Aorta (tissue), 5 donors: ENCODE measurements around the gene SYPL1. TPM values are rescaled to one million over a fixed set of nuclear protein-coding genes. Genes with fewer than 3 reads are reported as not detected.

Experiments
- ATAC-seq: fragments of 200-7000 bp; cut with Tn5 transposase; one replicate; pipeline ENCODE4 v1.9.1; 2022; ENCODE audit warnings: moderate library complexity; ENCODE audit not compliant: low FRiP score
- DNase-seq, 2 donors: peaks; one replicate each; pipeline ENCODE4 v3.0.0-alpha.2; 2020
- H3K27ac ChIP-seq, 2 donors: one replicate each; pipeline ENCODE4 v1.5.1; 2013; ENCODE audit warnings: low read length in 2 of 2, mild to moderate bottlenecking in 2 of 2, moderate library complexity in 2 of 2, control low read depth in 1 of 2, inconsistent platforms in 1 of 2, low read depth in 1 of 2
- H3K27me3 ChIP-seq, 2 donors: one replicate each; pipeline ENCODE4 v1.6.1; 2013; ENCODE audit warnings: control low read depth in 1 of 2, low read length in 1 of 2, mild to moderate bottlenecking in 1 of 2, moderate library complexity in 1 of 2; ENCODE audit not compliant: insufficient read depth in 2 of 2, control insufficient read depth in 1 of 2
- H3K36me3 ChIP-seq, 2 donors: one replicate each; pipeline ENCODE4 v1.6.1; 2013; ENCODE audit warnings: control low read depth in 1 of 2, low read length in 1 of 2, mild to moderate bottlenecking in 1 of 2; ENCODE audit not compliant: insufficient read depth in 2 of 2, control insufficient read depth in 1 of 2
- H3K4me1 ChIP-seq, 2 donors: one replicate each; pipeline ENCODE4 v1.6.1; 2013; ENCODE audit warnings: low read length in 2 of 2, control low read depth in 1 of 2, mild to moderate bottlenecking in 1 of 2, moderate library complexity in 1 of 2; ENCODE audit not compliant: insufficient read depth in 2 of 2, control insufficient read depth in 1 of 2
- H3K4me3 ChIP-seq, 2 donors: one replicate each; pipeline ENCODE4 v1.5.1; 2013; ENCODE audit warnings: low read length in 2 of 2, control low read depth in 1 of 2, mild to moderate bottlenecking in 1 of 2
- H3K9me3 ChIP-seq: one replicate; pipeline ENCODE4 v1.6.1; 2013; ENCODE audit warnings: mild to moderate bottlenecking, low read length; ENCODE audit not compliant: control insufficient read depth
- WGBS, 2 donors: extraction: QIAGEN DNeasy Blood & Tissue Kit; methylation state at CpG; one replicate each; pipeline ENCODE4 v1.1.7; 2013; 5-methylcytosine and 5-hydroxymethylcytosine counted together
- intact Hi-C, 2 donors: fragments of 100-400 bp; cut with DNase I; formaldehyde crosslinking; loops; one replicate each; pipeline versions ENCODE4 v1.14.2 to v1.15.0; 2022
- polyA plus RNA-seq, 2 donors: library from polyadenylated mRNA; stranded (reverse); fragments of 200-250 nt; gene quantifications; one replicate each; pipeline ENCODE4 v1.2.3, GENCODE V29; 2013
- total RNA-seq, 2 donors: library from RNA; stranded (reverse); fragmentation: NEBNext Ultra II Directional; extraction: Animal tissue kit (Norgen Biotek cat#: 25700); gene quantifications; one replicate each; pipeline ENCODE4 v1.2.1, GENCODE V29; 2021
- donor health status: healthy with polysubstance abuse.
- donor health status: Bipolar disorder and iron deficiency.
- donor health status: DM: no; HTN: no; CAD: no.
- donor health status: DM: no; HTN: no; CAD: no.
- donor health status: DM: yes; HTN: yes; CAD: no.

The SYPL1 gene
- total and polyA plus RNA-seq, 4 donors: 38.9 to 70.5 (median 62.5) TPM

GRCh38 chr7:106068986-106069385, 43.1 kb downstream of the SYPL1 start:
- no peaks in the 10 kb centered on the region for H3K9me3 ChIP-seq
- no peak overlapping the region for H3K27ac ChIP-seq
- no peak overlapping the region for H3K4me3 ChIP-seq
- H3K4me1 ChIP-seq: no peaks in the 10 kb centered on the region
- no peaks in the 10 kb centered on the region for H3K36me3 ChIP-seq
- intact Hi-C loops: loop anchor here in 1 of 2 donors (5.0 kb wide), 1 partner anchor 43 kb away; the partner anchor contains the start of gene SYPL1
- ATAC-seq (no peak), DNase-seq (no peak)
- 89 to 92% methylated on average over 3 of the region's 3 CpGs for WGBS, 2 donors
- H3K27me3 ChIP-seq: no peaks in the 10 kb centered on the region

- no peak overlapping the region for H3K4me3 ChIP-seq
- no peaks in the 10 kb centered on the region for H3K36me3 ChIP-seq
- no peaks in the 10 kb centered on the region for H3K27me3 ChIP-seq
- no peak overlapping the region for H3K27ac ChIP-seq
- H3K9me3 ChIP-seq: no peaks in the 10 kb centered on the region
- intact Hi-C loops: loop anchor here in 1 of 2 donors (5.0 kb wide), 1 partner anchor 44 kb away; the partner anchor contains the start of gene SYPL1
- DNase-seq (no peak), ATAC-seq (no peak)
- no peaks in the 10 kb centered on the region for H3K4me1 ChIP-seq
- 95 to 96% methylated on average over 4 of the region's 4 CpGs for WGBS, 2 donors
Observed at GRCh38 chr7:106068538-106068961, 43.6 kb downstream of the SYPL1 start.

GRCh38 chr7:106067678-106068077, 44.4 kb downstream of the SYPL1 start:
- Histone ChIP-seq H3K27me3 (no peaks in the 10 kb centered on the region), H3K9me3 (no peaks in the 10 kb centered on the region), H3K4me1 (no peaks in the 10 kb centered on the region), H3K36me3 (no peaks in the 10 kb centered on the region), H3K4me3 (no peak overlapping the region), H3K27ac (no peak overlapping the region)
- 65 to 98% methylated on average over 3 of the region's 3 CpGs for WGBS, 2 donors
- intact Hi-C loops: loop anchor here in 1 of 2 donors (5.0 kb wide), 1 partner anchor 45 kb away; the partner anchor contains the start of gene SYPL1
- ATAC-seq: no peak
- no peak for DNase-seq

- no peak for DNase-seq
- H3K9me3 ChIP-seq: no peaks in the 10 kb centered on the region
- WGBS, 2 donors: 54 to 57% methylated on average over 26 of the region's 26 CpGs
- no peak overlapping the region for H3K27ac ChIP-seq
- no peaks in the 10 kb centered on the region for H3K27me3 ChIP-seq
- no peak overlapping the region for H3K4me3 ChIP-seq
- H3K4me1 ChIP-seq: no peaks in the 10 kb centered on the region
- H3K36me3 ChIP-seq: no peaks in the 10 kb centered on the region
- peak; percentile 12 for ATAC-seq
- intact Hi-C loops: loop anchor here (1.0 to 5.0 kb wide), 2 partner anchors 46 kb away; partner anchors contain the start of gene SYPL1 (in 2 of the 2)
Observed at GRCh38 chr7:106065575-106066500, 46.3 kb downstream of the SYPL1 start.

GRCh38 chr7:106064771-106065574, 47.1 kb downstream of the SYPL1 start:
- Histone ChIP-seq H3K27me3 (no peaks in the 10 kb centered on the region), H3K36me3 (no peaks in the 10 kb centered on the region), H3K9me3 (no peaks in the 10 kb centered on the region), H3K27ac (peak overlapping the region in 1 of 2 donors; percentile 4), H3K4me1 (no peaks in the 10 kb centered on the region), H3K4me3 (no peak overlapping the region)
- DNase-seq: peak; percentile 93 to 95
- intact Hi-C loops: loop anchor here (1.0 to 5.0 kb wide), 2 partner anchors 47 kb away; partner anchors contain the start of gene SYPL1 (in 2 of the 2)
- WGBS, 2 donors: 22 to 23% methylated on average over 14 of the region's 14 CpGs
- ATAC-seq: peak; percentile 92

- H3K27me3 ChIP-seq: no peaks in the 10 kb centered on the region
- H3K9me3 ChIP-seq: no peaks in the 10 kb centered on the region
- H3K27ac ChIP-seq: no peak overlapping the region
- no peak overlapping the region for H3K4me3 ChIP-seq
- WGBS, 2 donors: 94 to 96% methylated on average over 8 of the region's 8 CpGs
- intact Hi-C loops: no loop called here
- no peaks in the 10 kb centered on the region for H3K36me3 ChIP-seq
- ATAC-seq: peak; percentile 3
- H3K4me1 ChIP-seq: no peaks in the 10 kb centered on the region
- no peak for DNase-seq
Observed at GRCh38 chr7:106064316-106064715, 47.8 kb downstream of the SYPL1 start.

GRCh38 chr7:106063692-106064091, 48.4 kb downstream of the SYPL1 start:
- Histone ChIP-seq H3K36me3 (no peaks in the 10 kb centered on the region), H3K27ac (no peak overlapping the region), H3K27me3 (no peaks in the 10 kb centered on the region), H3K4me3 (no peak overlapping the region), H3K4me1 (no peaks in the 10 kb centered on the region), H3K9me3 (no peaks in the 10 kb centered on the region)
- WGBS, 2 donors: 97 to 100% methylated on average over 2 of the region's 2 CpGs
- DNase-seq (no peak), ATAC-seq (no peak)
- intact Hi-C loops: no loop called here

- H3K27ac ChIP-seq: no peak overlapping the region
- intact Hi-C loops: no loop called here
- ATAC-seq (no peak), DNase-seq (no peak)
- H3K27me3 ChIP-seq: no peaks in the 10 kb centered on the region
- H3K4me1 ChIP-seq: no peaks in the 10 kb centered on the region
- WGBS, 2 donors: 95 to 96% methylated on average over 6 of the region's 6 CpGs
- H3K4me3 ChIP-seq: no peak overlapping the region
- no peaks in the 10 kb centered on the region for H3K36me3 ChIP-seq
- no peaks in the 10 kb centered on the region for H3K9me3 ChIP-seq
Observed at GRCh38 chr7:106063024-106063423, 49.1 kb downstream of the SYPL1 start.
